ENCODE measurements around the gene MED4.

The MED4 gene

DNA sequence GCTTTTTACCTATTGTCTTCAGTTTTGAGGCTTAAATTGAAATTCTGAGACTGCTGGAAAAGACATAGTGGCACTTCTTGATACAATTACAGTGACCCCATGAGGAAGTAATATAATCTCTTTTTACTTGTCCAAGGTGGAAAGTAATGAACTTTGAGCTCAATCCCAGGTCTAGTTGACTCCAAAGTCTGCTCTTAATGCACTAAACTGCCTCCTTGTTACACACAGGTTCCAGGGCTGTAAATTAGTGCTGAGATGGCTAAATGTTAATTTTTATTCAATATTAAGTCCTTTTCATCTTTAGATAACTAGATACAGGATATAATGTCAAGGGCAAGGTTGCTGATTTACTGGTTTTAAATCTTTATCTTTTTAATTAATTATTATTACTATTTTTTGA lies 54.9 kb downstream of the MED4 start:
- no peak overlapping the region for H3K27ac ChIP-seq
- no peak for DNase-seq (ENCODE audit: low read depth, low spot score)

DNA sequence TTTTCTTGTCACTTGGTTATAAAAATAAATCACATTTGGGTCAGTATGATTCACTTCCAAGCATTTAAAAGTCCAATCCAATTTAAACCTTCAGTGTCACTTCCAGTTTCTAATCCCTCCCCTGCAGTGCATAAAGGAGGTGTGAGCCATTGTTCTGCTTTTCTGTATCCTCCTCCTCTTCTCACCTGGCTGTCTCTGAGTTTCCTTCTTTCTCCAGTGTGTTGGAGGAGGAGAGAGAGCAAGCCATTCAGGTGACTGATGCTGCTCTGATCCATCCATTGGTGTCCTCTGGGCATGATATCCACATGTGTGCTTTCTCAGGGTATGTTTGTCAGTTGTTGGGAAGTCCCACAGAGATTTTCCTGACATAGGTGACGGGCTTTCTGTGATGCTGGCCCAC lies 56.1 kb downstream of the MED4 start:
- H3K27ac ChIP-seq, result peak overlapping the region; percentile 92
- DNase-seq (ENCODE audit: low read depth, low spot score), result no peak

DNA sequence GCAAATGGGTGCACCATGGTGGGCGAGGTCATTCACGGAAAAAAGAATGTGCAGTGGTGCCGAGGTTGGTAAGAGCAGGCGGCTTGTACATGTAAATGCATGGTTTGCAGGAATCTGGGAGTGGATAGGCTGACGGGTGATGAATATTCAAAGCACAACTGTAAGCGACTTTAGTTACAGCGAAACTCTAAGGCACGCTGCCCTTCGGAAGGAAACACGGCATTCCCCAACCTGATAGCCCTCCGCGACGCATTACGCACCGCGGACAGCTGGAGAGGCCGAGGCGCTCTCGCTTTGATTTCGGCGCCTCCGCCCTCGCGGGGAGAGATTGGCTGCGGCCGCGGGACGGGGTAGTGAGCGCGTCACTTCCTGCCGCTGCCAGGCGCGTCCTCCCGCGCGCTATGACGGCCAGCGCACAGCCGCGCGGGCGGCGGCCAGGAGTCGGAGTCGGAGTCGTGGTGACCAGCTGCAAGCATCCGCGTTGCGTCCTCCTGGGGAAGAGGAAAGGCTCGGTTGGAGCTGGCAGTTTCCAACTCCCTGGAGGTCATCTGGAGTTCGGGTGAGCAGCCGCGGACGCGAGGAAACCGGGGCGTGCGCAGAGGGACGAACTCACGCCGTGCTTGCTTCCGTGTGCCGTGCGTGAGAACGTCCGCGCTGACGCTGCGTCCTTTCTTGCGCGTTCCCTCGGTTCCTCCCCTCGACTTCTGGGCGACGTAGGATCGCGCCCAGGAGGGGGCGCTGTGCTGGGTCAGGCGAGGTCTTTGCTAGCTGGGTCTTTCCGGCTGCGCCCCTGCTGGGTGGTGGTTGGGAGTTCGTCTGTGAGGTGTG lies 57.3 kb downstream of the MED4 start, which contains the start of gene NUDT15:
Gene NUDT15, plus strand, starts transcription at position 381 of the 828 bp plus-strand sequence. Its CDS starts 21 bp downstream, at position 402.
- peak within 1 kb of the TSS; percentile 92 for H3K27ac ChIP-seq

DNA sequence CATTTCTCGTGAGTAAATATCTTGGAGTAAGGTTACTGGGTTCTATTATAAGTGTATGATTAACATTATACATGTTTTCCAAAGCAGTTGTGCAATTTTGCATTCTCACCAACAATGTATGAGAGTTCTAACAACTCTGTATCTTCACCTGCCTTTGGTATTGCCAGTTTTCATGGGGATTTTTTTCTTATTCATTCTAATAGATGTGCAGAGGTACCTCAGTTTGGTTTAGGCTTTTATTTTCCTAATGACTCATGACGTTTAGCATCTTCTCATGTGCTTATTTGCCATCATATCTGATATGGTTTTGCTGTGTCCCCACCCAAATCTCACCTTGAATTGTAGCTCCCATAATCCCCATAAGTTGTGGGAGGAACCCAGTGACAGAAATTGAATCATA lies 65.0 kb downstream of the MED4 start:
- no peak overlapping the region for H3K27ac ChIP-seq
- DNase-seq (ENCODE audit: low read depth, low spot score), result no peak

More for the DNA sequence above, 57.3 kb downstream of the MED4 start, which contains the start of gene NUDT15:
- DNase-seq (ENCODE audit: low read depth, low spot score), result peak; percentile 87

DNA sequence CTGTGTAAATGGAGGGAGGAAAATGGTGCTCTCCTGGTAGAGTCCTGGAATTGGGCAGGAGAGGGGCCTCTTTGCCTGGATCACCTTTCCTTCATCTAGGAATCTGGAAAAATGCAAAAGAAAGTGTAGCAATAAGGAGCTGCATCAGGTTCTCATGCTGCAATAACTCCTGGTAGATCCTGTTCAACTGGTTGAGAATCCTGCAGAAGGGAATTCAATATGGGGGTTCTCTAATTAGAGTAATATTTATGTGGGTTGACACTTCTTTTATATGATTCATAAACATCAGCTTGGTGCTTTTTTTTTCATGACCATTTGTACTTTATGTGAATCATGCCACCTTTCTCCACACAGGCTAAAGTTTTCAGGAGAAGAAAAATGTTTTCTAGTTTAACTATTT lies 66.8 kb downstream of the MED4 start:
- no peak for DNase-seq (ENCODE audit: low read depth, low spot score)
- no peak overlapping the region for H3K27ac ChIP-seq
